HG03469 (cell line): ENCODE data around the gene E2F1.
"Not testable (repeated sequence)": the region's sequence is repeated elsewhere in the genome, so short reads cannot be mapped to it uniquely, and the experiment has no call there.

Source experiments
- ATAC-seq: cut with Tn5 transposase; IDR thresholded peaks from one replicate; pipeline ENCODE4 v1.9.1; 2021; ENCODE audit warnings: mild to moderate bottlenecking, moderate library complexity, moderate number of reproducible peaks; ENCODE audit not compliant: unreplicated experiment

The E2F1 gene

GRCh38 chr20:33659341-33660034, 26.7 kb downstream of the E2F1 start:
- ATAC-seq: no peak

GRCh38 chr20:33658929-33659328, 27.3 kb downstream of the E2F1 start:
- no peak for ATAC-seq

- ATAC-seq: no peak
Measured at GRCh38 chr20:33658510-33658909, 27.7 kb downstream of the E2F1 start.

- ATAC-seq: no peak
Measured at GRCh38 chr20:33657704-33658095, 28.5 kb downstream of the E2F1 start.

GRCh38 chr20:33656783-33657703, 29.1 kb downstream of the E2F1 start:
- ATAC-seq: no peak

- ATAC-seq: no peak
Measured at GRCh38 chr20:33656010-33656782, 30.0 kb downstream of the E2F1 start.

GRCh38 chr20:33655164-33655563, 31.0 kb downstream of the E2F1 start:
- no peak for ATAC-seq

GRCh38 chr20:33654680-33655161, 31.5 kb downstream of the E2F1 start:
- ATAC-seq: no peak

GRCh38 chr20:33653900-33654596, 32.1 kb downstream of the E2F1 start:
- ATAC-seq: no peak

GRCh38 chr20:33653218-33653899, 32.8 kb downstream of the E2F1 start:
- ATAC-seq: no peak

- ATAC-seq: no peak
Measured at GRCh38 chr20:33651562-33652048, 34.6 kb downstream of the E2F1 start.

GRCh38 chr20:33650753-33651561, 35.2 kb downstream of the E2F1 start:
- no peak for ATAC-seq

GRCh38 chr20:33650111-33650752, 36.0 kb downstream of the E2F1 start:
- ATAC-seq: no peak

- no peak for ATAC-seq
Measured at GRCh38 chr20:33649201-33649681, 36.9 kb downstream of the E2F1 start.

- no peak for ATAC-seq
Measured at GRCh38 chr20:33648396-33649004, 37.7 kb downstream of the E2F1 start.

GRCh38 chr20:33647603-33648395, 38.4 kb downstream of the E2F1 start:
- ATAC-seq: no peak

- not testable (repeated sequence) for ATAC-seq
Measured at GRCh38 chr20:33646959-33647602, 39.1 kb downstream of the E2F1 start.
